Stimulated activated CD8-positive, alpha-beta memory T cell treated with anti-CD3 and anti-CD28 coated beads, Interleukin-12 subunit alpha, Interleukin-12 subunit beta, amount 100 ng/mL, for 24 hours (primary cell): Measurements from ENCODE around the gene KDM4C.
"Not testable (repeated sequence)": the region's sequence is repeated elsewhere in the genome, so short reads cannot be mapped to it uniquely, and the experiment has no call there.

Experiments used
- DNase-seq: peaks from one replicate; pipeline ENCODE4 v3.0.0-alpha.2; 2020; ENCODE audit errors: extremely low read depth

KDM4C gene

GRCh38 chr9:6806318-6806717 lies 48.5 kb downstream of the KDM4C start:
- DNase-seq: not testable (repeated sequence)

GRCh38 chr9:6807669-6808068 lies 49.9 kb downstream of the KDM4C start:
- not testable (repeated sequence) for DNase-seq

DNA sequence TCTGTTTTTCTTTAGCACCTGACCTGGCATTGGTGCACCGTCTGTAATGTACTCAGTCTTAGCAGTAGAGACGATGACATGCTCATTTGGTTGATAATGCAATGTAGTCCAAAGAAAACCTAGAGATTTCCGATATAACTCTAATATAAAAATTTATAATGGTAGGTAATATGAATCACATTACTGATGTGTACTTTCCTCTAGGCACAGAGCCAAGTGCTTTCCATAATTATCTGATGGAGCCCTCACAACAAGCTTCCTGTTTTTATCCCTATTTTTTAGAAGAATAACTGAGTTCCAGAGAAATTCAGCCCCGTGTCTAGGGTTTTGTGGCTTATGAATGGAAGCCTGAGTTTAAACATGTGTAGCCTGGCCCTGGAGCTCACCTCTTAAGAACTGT lies 53.7 kb downstream of the KDM4C start:
- DNase-seq: no peak

- DNase-seq: no peak
Measured at GRCh38 chr9:6816581-6816980, 58.8 kb downstream of the KDM4C start.

- DNase-seq: no peak
Measured at GRCh38 chr9:6818292-6818922, 60.6 kb downstream of the KDM4C start.

DNA sequence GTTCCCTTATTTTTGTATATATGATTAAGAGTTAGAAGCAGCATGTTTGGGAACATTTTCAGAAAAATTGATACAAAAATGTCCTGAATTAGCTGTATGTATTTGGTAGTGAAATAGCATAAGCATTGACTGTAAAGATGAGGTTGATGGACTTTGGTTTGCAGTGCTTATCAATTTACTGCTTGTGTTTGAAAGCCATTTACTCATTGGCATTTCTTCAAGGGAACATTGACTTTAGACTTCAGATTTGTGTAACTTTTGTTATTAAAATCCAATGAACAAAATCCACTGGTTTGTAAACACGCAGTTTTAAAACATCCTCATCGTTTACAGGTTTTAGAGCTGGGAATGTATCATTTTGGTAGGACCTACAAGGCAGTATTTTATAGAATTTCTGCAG lies 61.3 kb downstream of the KDM4C start:
- DNase-seq: no peak

DNA sequence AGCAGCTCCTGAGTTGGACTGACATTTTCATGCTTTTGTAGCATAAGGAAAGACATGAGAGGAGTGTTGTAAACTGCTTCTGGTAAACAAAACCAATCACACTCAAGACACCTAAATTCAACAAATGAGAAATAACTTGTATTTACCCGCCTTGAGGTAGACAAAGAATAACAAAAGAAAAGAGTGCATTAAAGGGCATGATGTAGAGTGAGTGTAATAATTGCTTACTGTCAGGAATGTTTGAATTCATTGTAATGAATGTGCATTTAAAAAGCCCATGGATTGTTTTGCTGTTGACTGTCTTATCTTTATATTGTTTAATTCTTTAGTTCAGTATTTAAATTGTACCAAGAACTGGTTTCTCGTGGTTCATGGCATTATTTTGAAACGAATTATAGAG lies 61.8 kb downstream of the KDM4C start:
- DNase-seq: no peak

GRCh38 chr9:6822696-6823095 lies 64.9 kb downstream of the KDM4C start:
- no peak for DNase-seq

GRCh38 chr9:6827439-6828145 lies 69.8 kb downstream of the KDM4C start:
- DNase-seq: no peak

- DNase-seq: no peak
Measured at GRCh38 chr9:6829027-6829426, 71.3 kb downstream of the KDM4C start.

- no peak for DNase-seq
Measured at GRCh38 chr9:6829536-6829935, 71.8 kb downstream of the KDM4C start.

- DNase-seq: no peak
Measured at GRCh38 chr9:6833518-6834192, 75.9 kb downstream of the KDM4C start.

DNA sequence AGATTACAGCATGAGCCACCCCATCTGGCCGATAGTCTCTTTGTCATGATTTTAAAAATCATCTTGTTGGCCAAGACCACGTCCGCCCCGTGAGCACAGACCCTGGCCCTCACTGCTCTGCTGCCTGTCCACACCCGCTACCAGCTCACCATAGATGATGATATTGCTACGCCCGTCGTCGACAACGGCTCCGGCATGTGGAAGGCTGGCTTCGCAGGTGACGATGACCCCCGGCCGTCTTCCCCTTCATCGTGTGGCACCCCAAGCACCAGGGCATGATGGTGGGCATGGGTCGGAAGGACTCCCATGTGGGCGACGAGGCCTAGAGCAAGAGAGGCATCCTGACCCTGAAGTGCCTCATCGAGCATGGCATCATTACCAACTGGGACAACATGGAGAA lies 76.5 kb downstream of the KDM4C start:
- DNase-seq: no peak

- no peak for DNase-seq
Measured at GRCh38 chr9:6838158-6838557, 80.4 kb downstream of the KDM4C start.

- DNase-seq: no peak
Measured at GRCh38 chr9:6842584-6842947, 84.8 kb downstream of the KDM4C start.

GRCh38 chr9:6843742-6844141 lies 86.0 kb downstream of the KDM4C start:
- no peak for DNase-seq

GRCh38 chr9:6844267-6844666 lies 86.5 kb downstream of the KDM4C start:
- no peak for DNase-seq

GRCh38 chr9:6845128-6845826 lies 87.5 kb downstream of the KDM4C start:
- DNase-seq: no peak

DNA sequence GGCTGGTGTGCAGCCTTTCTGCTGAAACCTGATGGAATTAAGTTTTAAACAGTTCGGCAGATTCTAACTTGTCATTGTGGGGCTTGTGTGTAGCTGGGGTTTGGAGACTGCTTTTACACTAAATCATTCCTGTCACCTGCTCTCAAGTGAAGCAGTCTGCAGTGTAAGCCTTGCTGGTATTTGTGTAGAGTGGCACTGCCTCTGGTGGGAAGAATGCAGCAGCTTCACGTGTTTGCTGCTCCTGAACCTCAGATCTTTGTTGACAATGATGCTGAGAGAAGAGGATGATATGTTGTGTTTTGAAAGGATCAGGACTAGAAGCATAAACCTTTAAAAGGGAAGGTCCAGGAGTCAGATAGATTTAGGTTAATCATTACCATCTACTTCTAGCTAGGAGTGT lies 88.1 kb downstream of the KDM4C start:
- DNase-seq: no peak

DNA sequence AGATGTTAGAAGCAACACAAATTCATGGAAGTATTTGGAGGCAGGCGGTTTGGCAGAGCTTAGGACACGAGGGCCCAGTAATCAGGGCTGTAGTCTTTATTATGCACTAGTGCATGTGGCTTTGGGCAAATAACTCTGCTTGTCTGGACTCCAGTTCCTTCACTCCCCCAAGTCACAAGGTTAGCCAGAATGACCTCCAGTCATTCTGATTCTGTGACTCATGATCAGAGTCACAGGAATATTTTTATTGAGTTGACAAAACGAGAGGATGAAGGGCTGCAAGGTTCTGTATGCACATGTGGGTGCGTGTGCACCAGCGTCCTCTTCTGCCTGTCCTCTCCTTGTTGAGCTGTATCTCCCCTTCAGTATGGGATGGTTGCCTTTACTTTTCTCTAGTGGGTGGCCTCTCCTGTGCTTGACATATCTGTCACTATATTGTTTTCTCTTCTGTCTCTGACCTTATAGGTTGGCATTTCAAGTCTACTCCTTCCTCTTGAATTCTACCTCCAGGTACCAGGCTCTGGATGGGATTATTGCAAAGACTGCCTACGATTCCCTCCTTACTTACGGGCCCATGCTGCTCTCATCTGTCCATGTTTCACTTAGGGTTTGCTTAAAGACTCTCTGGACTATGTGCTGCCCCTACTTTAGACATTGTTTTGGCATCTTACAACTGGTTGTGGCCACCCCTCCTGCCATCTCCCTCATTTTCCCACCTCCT lies 94.6 kb downstream of the KDM4C start:
- no peak for DNase-seq

DNA sequence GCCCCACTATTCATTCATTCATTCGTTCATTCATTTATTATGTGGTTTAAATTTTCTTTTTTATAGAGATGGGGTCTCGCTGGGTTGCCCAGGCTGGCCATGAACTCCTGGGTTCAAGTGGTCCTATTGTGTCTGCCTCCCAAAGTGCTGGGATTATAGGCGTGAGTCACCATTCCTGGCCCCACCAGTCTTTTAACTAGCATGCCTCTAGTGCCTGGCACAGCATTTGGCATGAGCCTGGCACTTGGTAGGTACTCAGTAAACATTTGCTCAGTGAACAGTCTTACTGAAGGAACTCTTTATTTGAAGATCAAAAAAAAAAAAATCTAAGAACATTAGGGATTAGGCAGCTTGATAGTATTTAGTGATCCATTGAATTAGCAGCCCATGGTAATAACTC lies 98.1 kb downstream of the KDM4C start:
- DNase-seq: no peak

DNA sequence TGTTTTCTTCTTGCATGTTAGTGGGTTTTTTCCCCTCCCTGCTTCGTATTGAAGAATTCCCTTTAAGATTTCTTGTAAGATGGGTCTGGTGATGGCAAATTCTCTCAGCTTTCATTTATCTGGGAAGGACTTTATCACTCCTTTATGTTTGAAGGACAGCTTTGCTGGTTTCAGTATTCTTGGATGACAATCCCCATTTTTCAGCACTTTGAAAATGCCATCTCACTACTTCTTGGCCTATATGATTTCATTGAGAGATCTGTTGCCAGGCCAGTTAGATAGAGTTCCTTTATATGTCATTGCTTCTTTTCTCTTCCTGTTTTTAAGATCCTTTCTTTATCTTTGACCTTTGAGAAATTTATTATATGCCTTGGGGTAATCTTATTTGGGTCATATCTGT lies 106.3 kb downstream of the KDM4C start:
- DNase-seq: no peak
